Suppressor macrophage (primary cell): ENCODE results near the gene CHMP2A.
"Not testable (repeated sequence)": the region's sequence is repeated elsewhere in the genome, so short reads cannot be mapped to it uniquely, and the experiment has no call there.

ENCODE experiments used
- DNase-seq, 4 experiments: peaks; one replicate each; pipeline ENCODE4 v3.0.0-alpha.2; 2020 to 2022

The CHMP2A gene

GRCh38 chr19:58510084-58510862 is 44.6 kb downstream of the CHMP2A start:
- no peak for DNase-seq

- no peak for DNase-seq
Observed at GRCh38 chr19:58509731-58510083, 45.2 kb downstream of the CHMP2A start.

- not testable (repeated sequence) for DNase-seq
Observed at GRCh38 chr19:58507602-58508223, 47.2 kb downstream of the CHMP2A start.
